HepG2 (cell line): ENCODE results near the gene PRDM15. TPM values are rescaled to one million over a fixed set of nuclear protein-coding genes. Genes with fewer than 3 reads are reported as not detected.

ENCODE experiments used
- CREB1 ChIP-seq, 2 experiments: fragments of 450-650 bp in 1 of 2; IDR thresholded peaks; 2 replicates each; pipeline ENCODE4 v1.6.1; 2016 to 2017; ENCODE audit warnings: control low read depth in 1 of 2, mild to moderate bottlenecking in 1 of 2, missing compliant biosample characterization in 1 of 2, missing genetic modification characterization in 1 of 2
- HDAC2 ChIP-seq: sonication (generic); formaldehyde crosslinking; IDR thresholded peaks from 2 replicates; pipeline ENCODE4 v1.4.0; 2020; ENCODE audit warnings: missing genetic modification reagents
- JUND ChIP-seq: sonication (generic); formaldehyde crosslinking; IDR thresholded peaks from 2 replicates; pipeline ENCODE4 v1.8.0; 2022; ENCODE audit warnings: mild to moderate bottlenecking, missing genetic modification reagents
- MAFG ChIP-seq: sonication (generic); formaldehyde crosslinking; IDR thresholded peaks from 2 replicates; pipeline ENCODE4 v1.5.1; 2020; ENCODE audit warnings: mild to moderate bottlenecking, missing genetic modification reagents
- MIER3 ChIP-seq: IDR thresholded peaks from 2 replicates; pipeline ENCODE4 v1.6.1; 2016; ENCODE audit warnings: missing compliant biosample characterization, borderline replicate concordance
- NBN ChIP-seq: fragments of 450-650 bp; conservative IDR thresholded peaks from 2 replicates; pipeline ENCODE4 v1.6.1; 2017
- NCOR1 ChIP-seq: fragments of 200-600 bp; sonication (generic); IDR thresholded peaks from 2 replicates; pipeline ENCODE4 v1.7.0; 2017; ENCODE audit warnings: antibody characterized with exemption, low read length, borderline replicate concordance
- RFX1 ChIP-seq: fragments of 450-650 bp; IDR thresholded peaks from 2 replicates; pipeline ENCODE4 v1.6.1; 2017
- SMARCE1 ChIP-seq: fragments of 450-650 bp; IDR thresholded peaks from 2 replicates; pipeline ENCODE4 v1.6.1; 2017; ENCODE audit warnings: borderline replicate concordance
- SOX6 ChIP-seq, 2 experiments: fragments of 450-650 bp in 1 of 2; sonication (generic) in 1 of 2; formaldehyde crosslinking in 1 of 2; IDR thresholded peaks; 2 replicates each; pipeline versions ENCODE4 v1.4.0 to v1.6.1; 2017 to 2020; ENCODE audit warnings: antibody characterized with exemption in 1 of 2, mild to moderate bottlenecking in 1 of 2, missing genetic modification reagents in 1 of 2
- ZKSCAN5 ChIP-seq: sonication (generic); formaldehyde crosslinking; IDR thresholded peaks from 2 replicates; pipeline ENCODE4 v1.5.1; 2020; ENCODE audit warnings: mild to moderate bottlenecking, missing genetic modification reagents
- ZNF326 ChIP-seq: sonication (generic); formaldehyde crosslinking; IDR thresholded peaks from 2 replicates; pipeline ENCODE4 v1.4.0; 2020; ENCODE audit warnings: missing genetic modification reagents, borderline replicate concordance
- ZNF543 ChIP-seq: sonication (generic); formaldehyde crosslinking; IDR thresholded peaks from 2 replicates; pipeline ENCODE4 v1.4.0; 2020; ENCODE audit warnings: mild to moderate bottlenecking, missing genetic modification reagents
- polyA plus RNA-seq, 8 experiments: library from polyadenylated mRNA; depleted of rRNA in 3 of 8; stranded (reverse) in 7 of 8; unstranded in 1 of 8; fragments of >200 nt; fragmentation: Illumina TruSeq in 4 of 8; extraction: Trizol in 4 of 8; gene quantifications; 2 replicates each; pipeline versions ENCODE4 v1.2.1 to v1.2.3, GENCODE V29; 2011 to 2016; ENCODE audit warnings: low read depth in 4 of 8, missing spikeins in 1 of 8, mixed read lengths in 1 of 8; ENCODE audit not compliant: insufficient read depth in 1 of 8
- total RNA-seq, 5 experiments: library from RNA; depleted of rRNA; stranded (reverse); fragments of >200 nt; fragmentation: Illumina TruSeq; extraction: Trizol; gene quantifications; 2 replicates each; pipeline ENCODE4 v1.2.3, GENCODE V29; 2016; ENCODE audit warnings: low read depth in 1 of 5
- TF ChIP-seq, protein P1 (sequence below): sonication (generic); formaldehyde crosslinking; IDR thresholded peaks from 2 replicates; pipeline ENCODE4 v1.4.0; 2020; ENCODE audit warnings: mild to moderate bottlenecking, missing genetic modification reagents, borderline replicate concordance
- TF ChIP-seq, protein P2 (sequence below): sonication (generic); formaldehyde crosslinking; IDR thresholded peaks from 2 replicates; pipeline ENCODE4 v1.5.1; 2020; ENCODE audit warnings: mild to moderate bottlenecking, missing genetic modification reagents
- TF ChIP-seq, protein P3 (sequence below): sonication (generic); formaldehyde crosslinking; IDR thresholded peaks from 2 replicates; pipeline ENCODE4 v1.4.0; 2020; ENCODE audit warnings: missing genetic modification reagents
- TF ChIP-seq, protein P4 (sequence below): sonication (generic); formaldehyde crosslinking; IDR thresholded peaks from 2 replicates; pipeline ENCODE4 v1.5.1; 2020; ENCODE audit warnings: mild to moderate bottlenecking, missing genetic modification reagents, borderline replicate concordance
- TF ChIP-seq, protein P5 (sequence below): sonication (generic); formaldehyde crosslinking; IDR thresholded peaks from 2 replicates; pipeline ENCODE4 v1.5.0; 2020; ENCODE audit warnings: mild to moderate bottlenecking, low read depth, missing genetic modification reagents, borderline replicate concordance

PRDM15 gene
- total and polyA plus RNA-seq, 2 of the 13 experiments (the other 11 are each of a cell fraction or from before 2014, with no cell fraction given) = 4.0 to 6.9 TPM

DNA sequence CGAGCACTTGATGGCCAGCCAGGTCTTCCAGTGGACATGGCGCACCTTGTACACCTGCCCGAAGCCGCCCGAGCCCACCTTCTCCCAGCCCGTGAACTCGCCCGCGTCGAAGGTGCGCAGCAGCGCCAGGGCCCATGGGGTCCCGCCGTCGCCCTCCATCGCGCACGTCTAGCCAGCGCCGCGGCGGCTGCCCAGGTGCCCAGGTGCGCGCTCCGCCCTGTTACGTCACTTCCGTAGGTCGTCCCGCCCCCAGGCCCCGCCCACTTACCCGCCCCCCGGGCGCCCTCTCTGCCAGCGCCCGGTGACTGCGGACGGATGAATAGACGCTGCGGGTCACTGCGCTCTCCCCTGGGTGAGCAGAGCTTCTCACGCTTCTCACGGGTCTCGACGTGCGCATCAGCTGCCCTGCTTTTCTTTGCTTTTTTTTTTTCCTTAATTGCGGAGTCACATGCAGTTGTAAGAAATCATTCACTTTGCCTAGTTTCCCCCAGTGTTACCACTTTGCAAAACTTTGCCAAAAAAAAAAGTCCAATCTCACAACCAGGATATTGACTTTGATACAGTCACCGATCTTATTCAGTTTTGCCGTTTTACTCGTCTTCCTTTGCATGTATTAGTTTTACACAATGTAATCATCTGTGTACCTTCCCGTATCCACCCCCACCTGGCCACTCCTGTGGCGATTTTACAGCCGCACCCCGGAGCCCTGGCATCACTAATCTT lies 112.1 kb downstream of the PRDM15 start, which contains the start of gene RIPK4 (continued):
- TF ChIP-seq, protein P1, sequence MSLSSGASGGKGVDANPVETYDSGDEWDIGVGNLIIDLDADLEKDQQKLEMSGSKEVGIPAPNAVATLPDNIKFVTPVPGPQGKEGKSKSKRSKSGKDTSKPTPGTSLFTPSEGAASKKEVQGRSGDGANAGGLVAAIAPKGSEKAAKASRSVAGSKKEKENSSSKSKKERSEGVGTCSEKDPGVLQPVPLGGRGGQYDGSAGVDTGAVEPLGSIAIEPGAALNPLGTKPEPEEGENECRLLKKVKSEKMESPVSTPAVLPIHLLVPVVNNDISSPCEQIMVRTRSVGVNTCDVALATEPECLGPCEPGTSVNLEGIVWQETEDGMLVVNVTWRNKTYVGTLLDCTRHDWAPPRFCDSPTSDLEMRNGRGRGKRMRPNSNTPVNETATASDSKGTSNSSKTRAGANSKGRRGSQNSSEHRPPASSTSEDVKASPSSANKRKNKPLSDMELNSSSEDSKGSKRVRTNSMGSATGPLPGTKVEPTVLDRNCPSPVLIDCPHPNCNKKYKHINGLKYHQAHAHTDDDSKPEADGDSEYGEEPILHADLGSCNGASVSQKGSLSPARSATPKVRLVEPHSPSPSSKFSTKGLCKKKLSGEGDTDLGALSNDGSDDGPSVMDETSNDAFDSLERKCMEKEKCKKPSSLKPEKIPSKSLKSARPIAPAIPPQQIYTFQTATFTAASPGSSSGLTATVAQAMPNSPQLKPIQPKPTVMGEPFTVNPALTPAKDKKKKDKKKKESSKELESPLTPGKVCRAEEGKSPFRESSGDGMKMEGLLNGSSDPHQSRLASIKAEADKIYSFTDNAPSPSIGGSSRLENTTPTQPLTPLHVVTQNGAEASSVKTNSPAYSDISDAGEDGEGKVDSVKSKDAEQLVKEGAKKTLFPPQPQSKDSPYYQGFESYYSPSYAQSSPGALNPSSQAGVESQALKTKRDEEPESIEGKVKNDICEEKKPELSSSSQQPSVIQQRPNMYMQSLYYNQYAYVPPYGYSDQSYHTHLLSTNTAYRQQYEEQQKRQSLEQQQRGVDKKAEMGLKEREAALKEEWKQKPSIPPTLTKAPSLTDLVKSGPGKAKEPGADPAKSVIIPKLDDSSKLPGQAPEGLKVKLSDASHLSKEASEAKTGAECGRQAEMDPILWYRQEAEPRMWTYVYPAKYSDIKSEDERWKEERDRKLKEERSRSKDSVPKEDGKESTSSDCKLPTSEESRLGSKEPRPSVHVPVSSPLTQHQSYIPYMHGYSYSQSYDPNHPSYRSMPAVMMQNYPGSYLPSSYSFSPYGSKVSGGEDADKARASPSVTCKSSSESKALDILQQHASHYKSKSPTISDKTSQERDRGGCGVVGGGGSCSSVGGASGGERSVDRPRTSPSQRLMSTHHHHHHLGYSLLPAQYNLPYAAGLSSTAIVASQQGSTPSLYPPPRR (CRISPR knock-in tag) = no peak
- TF ChIP-seq SMARCE1 (no peak), HDAC2 (peak; percentile 58), NCOR1 (no peak), ZKSCAN5 (no peak), ZNF326 (no peak), RFX1 (no peak), CREB1 (IDR thresholded peaks at IDR 0.05) (peak; percentile 89), CREB1 (CRISPR knock-in tag; IDR thresholded peaks at IDR 0.05) (no peak), MIER3 (no peak), SOX6 (IDR thresholded peaks at IDR 0.05) (no peak), SOX6 (CRISPR knock-in tag; IDR thresholded peaks at IDR 0.05) (no peak), ZNF543 (no peak), JUND (CRISPR knock-in tag) (no peak), NBN (no peak), MAFG (no peak)
- TF ChIP-seq, protein P2, sequence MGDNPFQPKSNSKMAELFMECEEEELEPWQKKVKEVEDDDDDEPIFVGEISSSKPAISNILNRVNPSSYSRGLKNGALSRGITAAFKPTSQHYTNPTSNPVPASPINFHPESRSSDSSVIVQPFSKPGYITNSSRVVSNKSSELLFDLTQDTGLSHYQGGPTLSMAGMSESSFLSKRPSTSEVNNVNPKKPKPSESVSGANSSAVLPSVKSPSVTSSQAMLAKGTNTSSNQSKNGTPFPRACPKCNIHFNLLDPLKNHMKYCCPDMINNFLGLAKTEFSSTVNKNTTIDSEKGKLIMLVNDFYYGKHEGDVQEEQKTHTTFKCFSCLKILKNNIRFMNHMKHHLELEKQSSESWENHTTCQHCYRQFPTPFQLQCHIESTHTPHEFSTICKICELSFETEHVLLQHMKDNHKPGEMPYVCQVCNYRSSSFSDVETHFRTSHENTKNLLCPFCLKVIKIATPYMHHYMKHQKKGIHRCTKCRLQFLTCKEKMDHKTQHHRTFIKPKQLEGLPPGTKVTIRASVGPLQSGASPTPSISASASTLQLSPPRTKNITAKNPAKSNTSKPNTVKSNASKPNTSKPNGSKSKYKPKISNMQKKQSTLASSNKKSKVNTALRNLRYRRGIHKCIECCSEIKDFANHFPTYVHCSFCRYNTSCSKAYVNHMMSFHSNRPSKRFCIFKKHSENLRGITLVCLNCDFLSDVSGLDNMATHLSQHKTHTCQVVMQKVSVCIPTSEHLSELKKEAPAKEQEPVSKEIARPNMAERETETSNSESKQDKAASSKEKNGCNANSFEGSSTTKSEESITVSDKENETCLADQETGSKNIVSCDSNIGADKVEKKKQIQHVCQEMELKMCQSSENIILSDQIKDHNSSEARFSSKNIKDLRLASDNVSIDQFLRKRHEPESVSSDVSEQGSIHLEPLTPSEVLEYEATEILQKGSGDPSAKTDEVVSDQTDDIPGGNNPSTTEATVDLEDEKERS = no peak
- TF ChIP-seq, protein P3, sequence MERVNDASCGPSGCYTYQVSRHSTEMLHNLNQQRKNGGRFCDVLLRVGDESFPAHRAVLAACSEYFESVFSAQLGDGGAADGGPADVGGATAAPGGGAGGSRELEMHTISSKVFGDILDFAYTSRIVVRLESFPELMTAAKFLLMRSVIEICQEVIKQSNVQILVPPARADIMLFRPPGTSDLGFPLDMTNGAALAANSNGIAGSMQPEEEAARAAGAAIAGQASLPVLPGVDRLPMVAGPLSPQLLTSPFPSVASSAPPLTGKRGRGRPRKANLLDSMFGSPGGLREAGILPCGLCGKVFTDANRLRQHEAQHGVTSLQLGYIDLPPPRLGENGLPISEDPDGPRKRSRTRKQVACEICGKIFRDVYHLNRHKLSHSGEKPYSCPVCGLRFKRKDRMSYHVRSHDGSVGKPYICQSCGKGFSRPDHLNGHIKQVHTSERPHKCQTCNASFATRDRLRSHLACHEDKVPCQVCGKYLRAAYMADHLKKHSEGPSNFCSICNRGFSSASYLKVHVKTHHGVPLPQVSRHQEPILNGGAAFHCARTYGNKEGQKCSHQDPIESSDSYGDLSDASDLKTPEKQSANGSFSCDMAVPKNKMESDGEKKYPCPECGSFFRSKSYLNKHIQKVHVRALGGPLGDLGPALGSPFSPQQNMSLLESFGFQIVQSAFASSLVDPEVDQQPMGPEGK (CRISPR knock-in tag) = no peak; the same call in 1 of the 2 replicates
- TF ChIP-seq, protein P4, sequence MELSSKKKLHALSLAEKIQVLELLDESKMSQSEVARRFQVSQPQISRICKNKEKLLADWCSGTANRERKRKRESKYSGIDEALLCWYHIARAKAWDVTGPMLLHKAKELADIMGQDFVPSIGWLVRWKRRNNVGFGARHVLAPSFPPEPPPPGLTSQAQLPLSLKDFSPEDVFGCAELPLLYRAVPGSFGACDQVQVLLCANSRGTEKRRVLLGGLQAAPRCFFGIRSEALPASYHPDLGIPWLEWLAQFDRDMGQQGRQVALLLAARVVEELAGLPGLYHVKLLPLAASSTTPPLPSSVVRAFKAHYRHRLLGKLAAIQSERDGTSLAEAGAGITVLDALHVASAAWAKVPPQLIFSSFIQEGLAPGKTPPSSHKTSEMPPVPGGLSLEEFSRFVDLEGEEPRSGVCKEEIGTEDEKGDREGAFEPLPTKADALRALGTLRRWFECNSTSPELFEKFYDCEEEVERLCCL = no peak
- TF ChIP-seq, protein P5, sequence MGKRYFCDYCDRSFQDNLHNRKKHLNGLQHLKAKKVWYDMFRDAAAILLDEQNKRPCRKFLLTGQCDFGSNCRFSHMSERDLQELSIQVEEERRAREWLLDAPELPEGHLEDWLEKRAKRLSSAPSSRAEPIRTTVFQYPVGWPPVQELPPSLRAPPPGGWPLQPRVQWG (CRISPR knock-in tag) = no peak
